Measurements from ENCODE around the gene CBLL2. TPM values are rescaled to one million over a fixed set of nuclear protein-coding genes. Genes with fewer than 3 reads are reported as not detected.
A peak's percentile ranks its signal among the peaks of the same experiment; 100 is the strongest.

CBLL2 gene
- total and polyA plus RNA-seq, 2 of the 4 experiments (the other 2 are of a cell fraction) = not detected

DNA sequence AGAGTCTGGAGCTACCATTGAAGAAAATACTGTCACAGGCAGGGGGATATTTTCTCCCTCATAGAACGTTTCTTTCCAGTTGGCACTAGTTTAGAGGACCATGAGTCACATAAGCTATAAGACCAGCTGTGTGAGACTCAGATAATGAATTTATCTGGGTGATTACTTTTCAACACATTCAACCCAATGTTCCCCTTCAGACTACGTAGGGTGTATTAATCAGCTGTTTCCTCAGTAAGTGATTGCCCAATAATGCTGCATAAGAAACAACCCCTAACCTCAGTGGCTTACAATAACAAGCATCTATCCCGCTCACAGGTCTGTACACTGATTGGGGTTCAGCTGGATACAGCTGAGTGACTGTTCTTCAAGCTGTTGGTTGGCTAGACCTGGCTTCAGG lies 38.1 kb downstream of the CBLL2 start:
- in situ Hi-C loops (cut with MboI; ENCODE audit: low sequenced_read_pairs) = no loop called here
- Histone ChIP-seq H3K4me2 (ENCODE audit: low read depth, low read length) (no peak overlapping the region), H2BK15ac (ENCODE audit: low read depth, low read length) (no peak overlapping the region), H3K4ac (ENCODE audit: low read depth, low read length) (no peak overlapping the region), H2AK5ac (ENCODE audit: low read depth, low read length) (no peak overlapping the region), H4K5ac (ENCODE audit: low read depth, low read length) (no peak overlapping the region), H2BK120ac (ENCODE audit: low read depth, low read length) (no peak overlapping the region), H4K20me1 (ENCODE audit: insufficient read depth, low read length) (no peaks in the 10 kb centered on the region), H3K56ac (ENCODE audit: extremely low read depth, insufficient read depth, low read length) (no peak overlapping the region), H2BK5ac (ENCODE audit: low read depth, low read length, poor library complexity, severe bottlenecking) (no peak overlapping the region), H3K9me1 (ENCODE audit: insufficient read depth, low read length) (0 out of 2 replicates have a peak, but pooled peaks cover 2% of the 10 kb centered on the region), H2BK20ac (ENCODE audit: low read depth, low read length) (no peak overlapping the region), H3K4me1 (ENCODE audit: control insufficient read depth, insufficient read depth, low read length) (0 out of 2 replicates have a peak, but pooled peaks cover 2% of the 10 kb centered on the region), H3K23ac (ENCODE audit: low read depth, low read length) (no peak overlapping the region), H3K9ac (ENCODE audit: low read depth, low read length) (no peak overlapping the region), H3K79me1 (ENCODE audit: low read depth in 1 of 2, low read length in 2 of 2) (no peaks in the 10 kb centered on the region), H3K18ac (ENCODE audit: low read depth, low read length) (no peak overlapping the region), H3K36me3 (ENCODE audit: control insufficient read depth, insufficient read depth, low read length) (no peaks in the 10 kb centered on the region), H3K9me3 (ENCODE audit: control insufficient read depth, insufficient read depth, low read length) (peaks cover 2% of the 10 kb centered on the region; the same call in 1 of the 2 replicates), H4K8ac (ENCODE audit: low read depth in 2 of 2, low read length in 2 of 2) (no peak overlapping the region), H3K27ac (ENCODE audit: insufficient read depth, low read length) (no peak overlapping the region), H3K27me3 (ENCODE audit: control insufficient read depth, insufficient read depth, low read length) (no peaks in the 10 kb centered on the region), H4K91ac (ENCODE audit: insufficient read depth, low read depth, low read length) (no peak overlapping the region), H2AFZ (replicated peaks; ENCODE audit: low read length, poor library complexity) (no peak overlapping the region), H3K4me3 (ENCODE audit: insufficient read depth, low read depth, low read length) (no peak overlapping the region), H3K14ac (replicated peaks; ENCODE audit: low read depth, low read length) (no peak overlapping the region), H2AK9ac (replicated peaks; ENCODE audit: low read depth, low read length, poor library complexity) (peak overlapping the region; percentile 18)
- dilution Hi-C loops (cut with HindIII; ENCODE audit: low sequenced_read_pairs, unreplicated experiment) = no loop called here
- POLR2A ChIA-PET (ENCODE audit: unreplicated experiment) = interaction anchor here (0.7 kb wide), 1 partner anchor 440 kb away, joined by 3 read pairs; no protein-coding TSS in a partner anchor
- BruUV-seq (replicated peaks) = no TSS peak
- TF ChIP-seq NFE2L2 (IDR thresholded peaks at IDR 0.05; ENCODE audit: low read depth, low read length) (no peak), MXI1 (IDR thresholded peaks at IDR 0.05; ENCODE audit: borderline replicate concordance, low read depth, low read length) (no peak), CEBPB (IDR thresholded peaks at IDR 0.05; ENCODE audit: low read depth, low read length) (peak; percentile 76)
- ATAC-seq (ENCODE audit: low read depth) (no peak), DNase-seq (peak; percentile 48)
- WGBS, 2 experiments (ENCODE audit: extremely low coverage in 2 of 2, insufficient read length in 1 of 2) = no CpG with 5 or more reads among the region's 3 CpGs
- intact Hi-C loops (cut with micrococcal nuclease) = no loop called here
- CTCF ChIA-PET = no interaction called here
